Esophagus muscularis mucosa (tissue), 4 donors: ENCODE data around the gene TPSD1.
"Not testable (repeated sequence)": the region's sequence is repeated elsewhere in the genome, so short reads cannot be mapped to it uniquely, and the experiment has no call there.

ENCODE experiments used
- EP300 ChIP-seq: sonication (generic); formaldehyde crosslinking; IDR thresholded peaks from one replicate; pipeline ENCODE4 v1.6.1; 2017; ENCODE audit warnings: antibody characterized with exemption
- POLR2A ChIP-seq: fragments of 450-650 bp; IDR thresholded peaks from one replicate; pipeline ENCODE4 v1.6.1; 2017; ENCODE audit warnings: antibody characterized with exemption, moderate library complexity, mild to moderate bottlenecking, low read depth
- TF ChIP-seq, protein P1 (sequence below), 3 experiments: fragments of 200-600 bp in 2 of 3; fragments of 450-650 bp in 1 of 3; sonication (generic) in 2 of 3; IDR thresholded peaks; one replicate each; pipeline ENCODE4 v1.5.1; 2017 to 2019; ENCODE audit warnings: antibody characterized with exemption in 3 of 3, mild to moderate bottlenecking in 2 of 3, moderate library complexity in 1 of 3

DNA sequence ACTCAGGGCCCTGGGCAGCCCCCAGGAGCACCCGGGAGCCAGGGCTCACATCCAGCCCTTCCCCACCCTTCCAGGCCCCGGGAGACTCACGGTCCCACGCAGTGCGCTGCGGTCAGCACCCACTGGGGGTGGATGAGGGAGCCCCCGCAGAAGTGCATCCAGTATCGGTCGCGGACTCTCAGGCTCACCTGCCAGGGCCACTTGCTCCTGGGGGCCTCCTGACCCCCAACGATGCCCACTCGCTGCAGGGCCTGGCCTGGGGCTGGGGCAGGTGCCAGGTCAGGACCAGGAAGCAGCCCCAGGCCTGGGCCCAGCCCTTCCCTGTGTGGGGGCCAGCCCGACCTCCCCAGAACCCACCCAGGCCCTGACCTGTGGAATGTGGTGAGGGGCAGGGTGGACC is 26.4 kb upstream of the TPSD1 start:
- TF ChIP-seq, protein P1, sequence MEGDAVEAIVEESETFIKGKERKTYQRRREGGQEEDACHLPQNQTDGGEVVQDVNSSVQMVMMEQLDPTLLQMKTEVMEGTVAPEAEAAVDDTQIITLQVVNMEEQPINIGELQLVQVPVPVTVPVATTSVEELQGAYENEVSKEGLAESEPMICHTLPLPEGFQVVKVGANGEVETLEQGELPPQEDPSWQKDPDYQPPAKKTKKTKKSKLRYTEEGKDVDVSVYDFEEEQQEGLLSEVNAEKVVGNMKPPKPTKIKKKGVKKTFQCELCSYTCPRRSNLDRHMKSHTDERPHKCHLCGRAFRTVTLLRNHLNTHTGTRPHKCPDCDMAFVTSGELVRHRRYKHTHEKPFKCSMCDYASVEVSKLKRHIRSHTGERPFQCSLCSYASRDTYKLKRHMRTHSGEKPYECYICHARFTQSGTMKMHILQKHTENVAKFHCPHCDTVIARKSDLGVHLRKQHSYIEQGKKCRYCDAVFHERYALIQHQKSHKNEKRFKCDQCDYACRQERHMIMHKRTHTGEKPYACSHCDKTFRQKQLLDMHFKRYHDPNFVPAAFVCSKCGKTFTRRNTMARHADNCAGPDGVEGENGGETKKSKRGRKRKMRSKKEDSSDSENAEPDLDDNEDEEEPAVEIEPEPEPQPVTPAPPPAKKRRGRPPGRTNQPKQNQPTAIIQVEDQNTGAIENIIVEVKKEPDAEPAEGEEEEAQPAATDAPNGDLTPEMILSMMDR (IDR thresholded peaks at IDR 0.05): not testable (repeated sequence)
- not testable (repeated sequence) for TF ChIP-seq POLR2A, EP300
